ENCODE measurements around the gene HOXC4.

GRCh38 chr12:54045401-54045800 is 8.2 kb upstream of the HOXC4 start:
- TF ChIP-seq CTCF (IDR thresholded peaks at IDR 0.05 in 8 of 11, conservative IDR thresholded peaks at IDR 0.05 in 3 of 11) (no peak), POLR2A (IDR thresholded peaks at IDR 0.05) (no peak), POLR2AphosphoS5 (IDR thresholded peaks at IDR 0.05) (no peak)

Measured in spleen (tissue), 7 donors.